GM21825 (cell line): ENCODE measurements around the gene ELK4.
A peak's percentile ranks its signal among the peaks of the same experiment; 100 is the strongest.

Experiments used
- ATAC-seq: cut with Tn5 transposase; IDR thresholded peaks from one replicate; pipeline ENCODE4 v1.9.1; 2021; ENCODE audit warnings: mild to moderate bottlenecking, moderate library complexity; ENCODE audit not compliant: unreplicated experiment

Gene ELK4

DNA sequence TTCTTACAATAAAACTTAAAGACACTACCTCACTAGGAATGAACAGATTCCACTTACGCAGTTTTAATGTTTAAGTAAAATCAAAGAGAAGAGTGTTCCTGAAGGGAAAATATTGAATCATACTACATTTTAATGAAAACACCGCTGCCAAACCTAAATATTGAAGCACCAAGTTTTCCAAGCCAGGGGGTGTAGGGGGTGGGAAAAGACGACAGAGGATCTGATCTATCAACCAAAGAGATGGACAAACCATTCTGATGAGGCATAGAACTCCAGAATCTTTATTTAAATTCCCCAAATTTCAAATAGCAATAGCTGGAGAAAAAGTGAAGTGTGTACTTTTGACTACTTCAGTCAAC lies 1.2 kb downstream of the ELK4 start:
- ATAC-seq, result no peak

DNA sequence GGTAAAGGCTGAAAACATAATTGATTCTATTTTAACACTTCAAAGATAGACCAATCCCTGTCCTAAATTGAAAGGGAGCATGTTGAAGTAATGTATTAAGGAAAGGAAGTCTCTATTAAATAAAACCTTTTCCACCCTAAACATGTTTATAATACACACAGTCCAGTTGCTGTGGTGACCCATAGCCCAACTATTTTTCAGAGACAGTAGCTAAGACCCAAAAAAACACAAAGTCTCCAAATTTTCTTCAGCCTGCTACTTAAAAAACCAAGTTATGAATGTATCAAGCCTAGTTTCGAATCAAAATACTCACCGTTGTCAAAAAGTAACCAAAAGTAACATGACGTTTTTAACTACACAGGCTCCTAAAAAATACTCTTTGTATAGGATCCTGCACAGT lies 1.6 kb downstream of the ELK4 start:
- ATAC-seq, result no peak

GRCh38 chr1:205629751-205630150 lies 2.1 kb downstream of the ELK4 start:
- no peak for ATAC-seq

GRCh38 chr1:205627956-205628355 lies 3.9 kb downstream of the ELK4 start:
- ATAC-seq, result no peak

- no peak for ATAC-seq
Measured at GRCh38 chr1:205626216-205626615, 5.6 kb downstream of the ELK4 start.

DNA sequence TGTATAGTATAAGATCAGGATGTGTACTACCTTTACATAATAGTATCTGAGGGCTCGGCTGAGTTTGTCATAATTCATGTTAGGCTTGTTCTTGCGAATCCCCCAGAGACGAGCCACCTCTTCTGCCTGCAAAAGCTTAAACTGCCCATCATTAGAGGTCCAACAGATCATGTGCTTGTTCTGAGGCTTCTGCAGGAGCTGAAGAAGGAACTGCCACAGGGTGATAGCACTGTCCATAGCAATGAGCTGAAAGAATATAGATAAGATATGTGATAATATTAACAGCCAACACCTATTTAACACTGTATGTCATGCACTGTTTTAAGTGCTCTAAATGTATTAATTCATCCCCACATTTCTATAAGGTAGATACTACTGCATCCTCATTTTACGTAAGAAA lies 8.2 kb downstream of the ELK4 start:
- ATAC-seq, result no peak

DNA sequence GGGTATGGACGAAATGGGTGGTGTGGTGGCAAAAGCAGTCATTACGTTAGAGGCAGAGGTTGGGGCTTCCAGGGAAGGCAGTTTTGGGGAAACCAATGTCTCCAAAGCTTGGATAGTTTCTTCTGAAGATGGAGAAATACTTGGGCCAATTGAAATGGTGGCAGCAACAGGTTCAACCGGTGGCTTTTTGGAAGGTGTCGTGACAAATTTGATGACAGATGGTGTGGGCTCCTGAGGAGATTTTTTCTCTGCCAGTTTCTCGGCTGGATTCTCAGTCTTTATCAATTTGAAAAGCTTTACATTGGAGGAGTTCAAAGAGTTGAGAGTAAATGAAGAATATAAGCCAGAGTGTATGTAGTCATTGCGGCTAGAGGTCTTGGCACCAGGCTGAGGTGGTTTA lies 11.5 kb downstream of the ELK4 start:
- no peak for ATAC-seq

DNA sequence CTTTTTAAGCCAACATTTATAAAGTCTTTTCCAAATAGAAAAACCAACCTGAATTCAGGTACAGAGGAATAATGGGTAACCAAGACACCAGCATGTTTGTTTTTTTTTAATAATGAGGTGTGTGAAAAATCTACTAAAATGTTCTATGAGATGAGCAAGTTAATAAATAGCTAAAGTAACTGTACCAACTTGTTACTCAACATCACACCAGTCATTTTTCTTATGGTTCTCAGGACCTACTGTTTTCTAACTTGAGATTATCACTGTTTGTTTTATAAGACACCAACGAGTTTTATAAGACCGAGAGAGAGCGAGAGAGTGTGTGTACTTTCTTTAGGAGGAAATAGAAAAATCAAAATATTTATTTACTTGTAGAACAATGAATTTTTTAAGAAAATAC lies 12.4 kb downstream of the ELK4 start:
- no peak for ATAC-seq

GRCh38 chr1:205616563-205617293 lies 15.1 kb downstream of the ELK4 start:
- ATAC-seq, result no peak

DNA sequence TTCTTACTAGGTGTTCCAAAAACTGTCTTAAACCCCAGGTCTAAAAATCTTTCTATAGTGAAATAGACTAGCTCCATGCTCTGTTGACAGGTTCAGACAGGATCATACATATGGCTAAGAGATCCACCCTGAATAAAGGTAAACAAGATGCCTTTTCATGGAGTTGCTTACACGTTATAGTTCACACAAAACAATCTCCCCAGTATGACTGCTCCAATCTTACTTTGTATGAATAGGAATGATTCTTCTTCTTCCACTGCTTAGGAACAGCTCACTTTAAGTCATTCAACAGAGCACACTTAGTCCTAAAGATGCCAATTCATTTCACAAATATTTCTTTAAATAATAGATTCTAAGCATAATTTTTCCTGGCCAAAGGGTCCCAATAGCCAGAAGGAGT lies 16.0 kb downstream of the ELK4 start:
- no peak for ATAC-seq

DNA sequence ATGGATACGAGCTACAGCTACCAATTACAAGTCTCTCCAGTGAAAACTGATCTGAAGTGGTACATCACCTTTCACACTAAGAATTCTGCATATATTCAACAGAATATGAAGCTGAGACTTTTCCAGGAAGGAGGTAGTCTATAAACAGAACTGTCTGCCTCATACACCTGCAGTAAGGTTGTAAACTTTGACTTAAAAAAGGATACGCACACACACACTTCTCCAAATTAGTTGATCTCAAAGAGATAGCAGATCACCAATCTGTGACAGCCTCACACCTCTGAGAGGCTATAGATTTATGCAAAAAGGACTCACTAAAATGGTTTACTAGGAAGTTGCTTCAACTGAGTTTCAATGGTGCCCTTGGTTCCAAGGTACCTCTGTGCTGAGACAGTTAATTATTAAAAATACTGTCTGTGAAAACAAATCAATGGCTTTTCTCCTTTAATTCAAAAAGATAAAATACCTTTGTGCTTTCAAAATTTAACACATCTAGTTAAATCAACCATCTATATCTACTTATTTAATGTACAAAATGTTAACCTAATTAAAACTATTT lies 17.9 kb downstream of the ELK4 start:
- no peak for ATAC-seq

- ATAC-seq, result no peak
Measured at GRCh38 chr1:205612556-205612955, 19.3 kb downstream of the ELK4 start.

DNA sequence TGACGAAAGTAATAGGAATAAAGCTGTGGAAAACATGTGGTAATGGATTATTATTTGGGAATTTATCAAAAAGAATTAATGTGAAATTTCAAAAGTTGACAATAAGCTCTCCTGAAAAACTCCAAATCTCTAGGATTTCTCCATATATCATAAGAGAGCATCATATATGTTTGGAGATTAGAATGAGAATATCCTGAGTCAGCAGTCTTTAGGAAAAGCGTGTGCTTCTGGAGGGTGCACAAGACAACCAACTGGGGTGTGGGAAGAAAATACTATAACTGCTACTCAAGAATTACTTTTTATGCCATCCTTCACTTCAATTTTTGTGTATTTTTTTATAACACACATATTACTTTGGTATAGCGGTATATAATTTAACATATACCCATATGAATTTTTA lies 19.7 kb downstream of the ELK4 start:
- no peak for ATAC-seq

GRCh38 chr1:205610901-205611466 lies 20.8 kb downstream of the ELK4 start:
- no peak for ATAC-seq

- no peak for ATAC-seq
Measured at GRCh38 chr1:205610036-205610435, 21.8 kb downstream of the ELK4 start.

- no peak for ATAC-seq
Measured at GRCh38 chr1:205604825-205605505, 26.8 kb downstream of the ELK4 start.

- no peak for ATAC-seq
Measured at GRCh38 chr1:205604059-205604458, 27.8 kb downstream of the ELK4 start.

GRCh38 chr1:205601205-205601604 lies 30.6 kb downstream of the ELK4 start:
- ATAC-seq, result no peak

GRCh38 chr1:205600085-205600484 lies 31.7 kb downstream of the ELK4 start:
- peak; percentile 70 for ATAC-seq

DNA sequence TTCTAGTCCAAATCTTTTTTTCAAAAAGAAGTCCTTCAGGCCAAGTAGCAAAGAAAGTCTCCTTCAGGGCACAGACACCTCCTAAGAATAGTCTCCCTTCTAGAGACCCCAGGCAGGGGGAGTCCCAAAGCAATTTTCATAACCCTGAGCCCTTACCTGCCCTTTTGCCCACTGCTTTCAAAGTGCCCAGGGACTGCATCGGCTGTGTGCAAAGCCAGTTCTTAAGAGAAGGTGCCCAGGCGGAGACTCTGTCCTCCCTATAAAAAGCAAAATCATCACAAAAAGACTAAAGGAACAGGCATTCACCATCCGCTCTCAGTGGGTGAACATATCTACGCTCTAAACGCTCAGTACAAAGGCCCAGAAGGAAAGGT lies 32.2 kb downstream of the ELK4 start:
- ATAC-seq, result no peak

DNA sequence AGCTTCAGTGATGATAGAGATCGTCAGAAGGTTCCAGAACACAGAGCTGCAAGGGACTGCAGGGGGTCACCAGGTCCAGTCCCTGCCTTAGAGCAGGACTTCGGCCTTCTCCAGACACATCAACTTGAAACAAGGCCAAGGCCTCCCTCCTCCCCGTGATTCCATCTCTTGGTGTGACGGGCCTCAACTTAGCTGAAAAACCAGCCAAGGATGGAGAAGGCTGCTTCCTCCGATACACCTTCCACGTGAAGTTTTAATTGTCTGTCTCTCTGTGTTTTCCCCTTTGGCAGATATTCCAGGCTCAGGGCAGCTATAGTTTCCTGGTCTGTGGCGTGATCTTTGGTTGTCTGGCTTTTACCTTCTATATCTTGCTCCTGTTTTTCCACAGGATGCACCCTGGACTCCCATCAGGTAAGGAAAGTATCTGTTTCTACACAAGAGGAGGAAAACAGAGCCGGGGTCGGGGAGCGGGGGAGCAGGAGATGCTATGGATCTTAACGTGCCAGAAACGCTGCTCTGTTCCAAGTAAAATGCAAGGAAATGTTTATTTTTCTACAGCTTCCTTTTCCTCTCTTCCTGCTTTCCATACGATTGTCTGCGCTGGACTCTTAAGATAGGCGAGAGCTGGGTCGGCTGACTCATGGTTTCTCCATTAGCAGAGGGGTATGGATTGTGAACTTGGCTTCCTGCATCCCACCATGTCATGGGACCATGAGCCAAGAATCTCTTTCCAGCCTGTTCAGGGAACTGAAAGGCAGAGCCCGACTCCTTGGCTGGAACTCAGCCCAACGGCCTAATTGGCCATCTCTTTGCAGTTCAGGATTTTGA lies 32.8 kb downstream of the ELK4 start:
- ATAC-seq, result no peak
